IPS-20b (cell line): ENCODE results near the gene SAG.
"Not testable (repeated sequence)": the region's sequence is repeated elsewhere in the genome, so short reads cannot be mapped to it uniquely, and the experiment has no call there.

Source experiments
- H3K27ac ChIP-seq: one replicate; pipeline ENCODE4 v1.5.1; 2013; ENCODE audit warnings: low read length
- H3K27me3 ChIP-seq: 2 replicates; pipeline ENCODE4 v1.6.1; 2013; ENCODE audit warnings: mild to moderate bottlenecking, low read length, inconsistent platforms; ENCODE audit not compliant: insufficient read depth
- H3K36me3 ChIP-seq: 2 replicates; pipeline ENCODE4 v1.6.1; 2013; ENCODE audit warnings: low read depth, mild to moderate bottlenecking, inconsistent platforms, low read length, moderate library complexity; ENCODE audit not compliant: insufficient read depth
- H3K4me1 ChIP-seq: 2 replicates; pipeline ENCODE4 v1.6.1; 2013; ENCODE audit warnings: mild to moderate bottlenecking, control low read depth, inconsistent platforms, low read length, moderate library complexity; ENCODE audit not compliant: insufficient read depth
- H3K4me3 ChIP-seq: 2 replicates; pipeline ENCODE4 v1.5.1; 2013; ENCODE audit warnings: mild to moderate bottlenecking, low read length, inconsistent platforms
- H3K9ac ChIP-seq: 2 replicates; pipeline ENCODE4 v1.6.1; 2013; ENCODE audit warnings: low read depth, mild to moderate bottlenecking, inconsistent platforms, low read length, moderate library complexity
- H3K9me3 ChIP-seq: 2 replicates; pipeline ENCODE4 v1.6.1; 2013; ENCODE audit warnings: mild to moderate bottlenecking, low read depth, low read length, inconsistent platforms; ENCODE audit not compliant: insufficient read depth

The SAG gene

DNA sequence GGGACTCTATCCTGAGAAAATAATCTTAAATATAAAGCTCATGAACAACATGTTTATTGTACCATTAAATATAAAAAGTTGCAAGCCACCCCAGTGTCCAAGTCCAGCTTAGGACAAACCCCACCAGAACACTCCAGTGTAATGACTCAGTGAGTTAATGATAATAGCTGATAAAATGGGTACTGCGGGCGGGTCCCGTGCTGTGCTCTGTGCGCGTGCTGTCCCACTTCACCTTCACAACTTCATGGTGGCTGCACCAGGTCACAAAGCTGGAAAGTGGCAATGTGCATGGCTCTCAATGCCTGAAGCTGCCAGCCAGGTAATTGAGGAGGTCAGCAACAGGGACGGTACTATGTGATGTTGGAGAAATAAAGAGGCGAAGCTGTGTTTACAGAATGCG lies 65.2 kb downstream of the SAG start:
- Histone ChIP-seq H3K27me3 (no peaks in the 10 kb centered on the region), H3K9me3 (no peaks in the 10 kb centered on the region), H3K4me3 (no peak overlapping the region), H3K9ac (no peak overlapping the region), H3K4me1 (0 out of 2 replicates have a peak, but pooled peaks cover 4% of the 10 kb centered on the region), H3K36me3 (no peaks in the 10 kb centered on the region), H3K27ac (no peak overlapping the region)

DNA sequence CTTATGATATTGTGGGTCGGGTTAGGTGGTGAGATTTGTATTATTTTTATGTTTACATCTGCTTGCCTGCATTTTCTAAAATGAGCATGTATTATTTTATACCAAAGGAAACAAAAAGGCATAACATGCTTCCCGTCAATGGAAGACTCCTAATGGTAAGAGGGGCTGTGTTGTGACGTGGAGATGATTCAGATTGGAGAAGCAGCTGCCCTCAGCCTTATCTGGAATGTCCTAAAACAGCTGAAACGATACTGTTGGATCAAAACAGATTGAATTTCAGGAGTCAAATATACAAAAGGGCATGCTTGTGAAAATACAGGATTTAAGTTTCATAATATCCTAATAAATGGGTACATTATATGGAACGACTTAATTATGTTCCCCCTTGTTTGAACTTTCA lies 65.7 kb downstream of the SAG start:
- Histone ChIP-seq H3K4me3 (no peak overlapping the region), H3K27me3 (no peaks in the 10 kb centered on the region), H3K9ac (no peak overlapping the region), H3K9me3 (no peaks in the 10 kb centered on the region), H3K4me1 (0 out of 2 replicates have a peak, but pooled peaks cover 4% of the 10 kb centered on the region), H3K36me3 (no peaks in the 10 kb centered on the region), H3K27ac (no peak overlapping the region)

DNA sequence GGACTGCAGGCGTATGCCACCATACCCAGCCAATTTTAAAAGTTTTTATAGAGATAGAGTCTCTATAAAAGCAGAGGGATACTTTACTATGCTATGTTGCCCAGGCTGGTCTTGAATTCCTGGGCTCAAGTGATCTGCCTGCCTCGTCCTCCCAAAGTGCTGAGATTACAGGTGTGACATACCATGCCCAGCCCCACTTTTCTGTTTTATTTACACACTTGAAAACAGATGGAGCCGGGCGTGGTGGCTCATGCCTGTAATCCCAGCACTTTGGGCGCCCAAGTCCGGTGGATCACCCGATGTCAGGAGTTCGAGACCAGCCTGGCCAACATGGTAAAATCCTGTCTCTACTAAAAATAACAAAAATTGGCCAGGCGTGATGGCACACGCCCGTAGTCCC lies 67.2 kb downstream of the SAG start:
- not testable (repeated sequence) for H3K4me3 ChIP-seq, H3K27ac ChIP-seq, H3K9ac ChIP-seq, H3K27me3 ChIP-seq, H3K4me1 ChIP-seq, H3K36me3 ChIP-seq, H3K9me3 ChIP-seq

- no peaks in the 10 kb centered on the region for H3K4me1 ChIP-seq
- H3K27ac ChIP-seq, result no peak overlapping the region
- no peak overlapping the region for H3K4me3 ChIP-seq
- no peaks in the 10 kb centered on the region for H3K36me3 ChIP-seq
- H3K9ac ChIP-seq, result no peak overlapping the region
- no peaks in the 10 kb centered on the region for H3K9me3 ChIP-seq
- H3K27me3 ChIP-seq, result no peaks in the 10 kb centered on the region
Measured at GRCh38 chr2:233375490-233376314, 68.1 kb downstream of the SAG start.

DNA sequence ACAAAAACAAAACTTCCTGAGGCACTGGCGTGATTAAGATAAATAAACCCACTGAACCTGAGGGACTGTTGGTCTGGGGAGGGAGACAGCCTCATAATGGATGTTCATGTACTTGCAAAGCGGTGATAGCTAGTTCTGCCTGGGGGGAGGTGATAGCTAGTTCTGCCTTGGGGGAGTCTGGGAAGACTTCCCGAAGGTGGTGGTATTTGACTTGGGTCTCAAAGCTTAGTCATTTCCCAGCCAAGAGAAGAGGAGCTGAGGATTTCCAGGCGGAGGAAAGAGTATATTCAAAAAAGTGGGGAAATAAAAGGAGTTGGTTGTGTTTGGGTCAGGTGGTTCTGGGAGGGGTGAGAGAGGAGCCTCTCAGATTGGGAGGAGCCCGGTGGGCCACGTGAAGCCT lies 71.4 kb downstream of the SAG start:
- no peaks in the 10 kb centered on the region for H3K9me3 ChIP-seq
- H3K9ac ChIP-seq, result no peak overlapping the region
- H3K4me1 ChIP-seq, result no peaks in the 10 kb centered on the region
- H3K27ac ChIP-seq, result no peak overlapping the region
- H3K4me3 ChIP-seq, result no peak overlapping the region
- no peaks in the 10 kb centered on the region for H3K27me3 ChIP-seq
- H3K36me3 ChIP-seq, result no peaks in the 10 kb centered on the region

- H3K27ac ChIP-seq, result no peak overlapping the region
- no peak overlapping the region for H3K4me3 ChIP-seq
- H3K36me3 ChIP-seq, result no peaks in the 10 kb centered on the region
- H3K9me3 ChIP-seq, result no peaks in the 10 kb centered on the region
- no peaks in the 10 kb centered on the region for H3K4me1 ChIP-seq
- no peaks in the 10 kb centered on the region for H3K27me3 ChIP-seq
- no peak overlapping the region for H3K9ac ChIP-seq
Measured at GRCh38 chr2:233379441-233379840, 71.8 kb downstream of the SAG start.

- Histone ChIP-seq H3K27ac (no peak overlapping the region), H3K9me3 (no peaks in the 10 kb centered on the region), H3K9ac (no peak overlapping the region), H3K4me1 (no peaks in the 10 kb centered on the region), H3K36me3 (no peaks in the 10 kb centered on the region), H3K27me3 (no peaks in the 10 kb centered on the region), H3K4me3 (no peak overlapping the region)
Measured at GRCh38 chr2:233380132-233380895, 72.7 kb downstream of the SAG start.

- no peak overlapping the region for H3K9ac ChIP-seq
Measured at GRCh38 chr2:233380995-233381637, 73.5 kb downstream of the SAG start.

GRCh38 chr2:233381638-233381995 lies 74.0 kb downstream of the SAG start:
- no peak overlapping the region for H3K27ac ChIP-seq
- H3K36me3 ChIP-seq, result no peaks in the 10 kb centered on the region
- no peaks in the 10 kb centered on the region for H3K4me1 ChIP-seq
- H3K27me3 ChIP-seq, result no peaks in the 10 kb centered on the region
- no peak overlapping the region for H3K4me3 ChIP-seq
- H3K9me3 ChIP-seq, result no peaks in the 10 kb centered on the region
- H3K9ac ChIP-seq, result no peak overlapping the region

More at GRCh38 chr2:233380995-233381637, 73.5 kb downstream of the SAG start:
- H3K27me3 ChIP-seq, result no peaks in the 10 kb centered on the region
- H3K27ac ChIP-seq, result no peak overlapping the region
- no peaks in the 10 kb centered on the region for H3K4me1 ChIP-seq
- H3K36me3 ChIP-seq, result no peaks in the 10 kb centered on the region
- no peaks in the 10 kb centered on the region for H3K9me3 ChIP-seq
- no peak overlapping the region for H3K4me3 ChIP-seq

- Histone ChIP-seq H3K4me1 (no peaks in the 10 kb centered on the region), H3K9ac (no peak overlapping the region), H3K36me3 (no peaks in the 10 kb centered on the region), H3K27me3 (no peaks in the 10 kb centered on the region), H3K9me3 (no peaks in the 10 kb centered on the region), H3K27ac (no peak overlapping the region), H3K4me3 (no peak overlapping the region)
Measured at GRCh38 chr2:233384015-233384414, 76.4 kb downstream of the SAG start.

- Histone ChIP-seq H3K4me3 (no peak overlapping the region), H3K9me3 (no peaks in the 10 kb centered on the region), H3K36me3 (no peaks in the 10 kb centered on the region), H3K27me3 (no peaks in the 10 kb centered on the region), H3K27ac (no peak overlapping the region), H3K4me1 (no peaks in the 10 kb centered on the region), H3K9ac (no peak overlapping the region; the same call in 1 of the 2 replicates)
Measured at GRCh38 chr2:233384811-233385488, 77.3 kb downstream of the SAG start.
